ENCODE data around the gene RBM10. TPM values are rescaled to one million over a fixed set of nuclear protein-coding genes. Genes with fewer than 3 reads are reported as not detected.

RBM10 gene
- total and polyA plus RNA-seq, 2 donors (not counting 3 experiments of a cell fraction or from before 2014, with no cell fraction given), result 37.3 to 51.5 TPM

DNA sequence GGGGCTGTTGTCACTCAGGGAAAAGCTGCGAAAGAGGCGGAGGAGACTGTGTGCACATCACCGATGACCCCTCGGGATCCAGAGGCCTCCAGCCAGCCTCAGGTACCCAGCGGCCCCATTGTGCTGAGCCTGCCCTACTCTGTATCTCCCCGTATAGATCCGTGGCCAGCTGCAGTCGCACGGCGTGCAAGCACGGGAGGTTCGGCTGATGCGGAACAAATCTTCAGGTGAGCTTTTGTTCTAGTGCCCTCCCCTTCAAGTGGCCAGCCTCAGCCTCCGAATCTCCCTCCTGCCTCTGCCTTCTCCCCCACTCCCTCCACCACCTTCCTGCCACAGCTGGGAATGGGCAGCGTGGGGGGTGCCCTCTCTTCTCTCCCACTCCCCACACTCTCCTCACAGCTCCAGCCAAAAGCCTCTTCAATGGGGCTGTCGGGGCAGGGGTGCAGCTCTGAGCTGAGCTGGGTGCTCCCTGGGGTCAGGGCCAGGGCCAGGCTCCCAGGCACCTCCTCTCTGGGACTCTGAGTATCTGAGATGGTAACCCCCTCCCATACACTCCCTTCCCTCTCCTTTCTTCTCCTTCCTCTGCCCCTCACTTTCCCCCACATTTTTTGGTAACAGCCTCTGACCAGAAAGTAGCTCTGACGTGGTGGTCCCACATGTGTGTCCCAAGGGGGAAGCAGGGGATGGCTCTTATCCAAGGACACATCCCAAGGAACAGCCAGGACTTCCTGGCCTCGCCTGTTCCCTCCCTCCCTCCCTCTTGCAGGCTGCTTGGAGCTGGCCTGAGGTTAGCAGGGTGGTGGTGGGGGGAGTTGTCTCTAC, 28.2 kb downstream of the RBM10 start:
- Histone ChIP-seq H3K27ac (ENCODE audit: insufficient read depth, low read depth, low read length) (no peak overlapping the region), H3K4me2 (ENCODE audit: insufficient read depth, low read length) (no peak overlapping the region), H3K9me1 (replicated peaks; ENCODE audit: control insufficient read depth, extremely low read depth, insufficient read depth, low read length) (no peaks in the 10 kb centered on the region), H3K9ac (replicated peaks; ENCODE audit: extremely low read depth, insufficient read depth, low read length) (no peak overlapping the region), H3K36me3 (ENCODE audit: control insufficient read depth in 2 of 2, extremely low read depth in 1 of 2, insufficient read depth in 2 of 2, low read length in 2 of 2) (peaks cover 0 to 55% of the 10 kb centered on the region in 2 experiments), H3K79me2 (ENCODE audit: control insufficient read depth, insufficient read depth, low read length) (no peaks in the 10 kb centered on the region), H3K27me3 (ENCODE audit: control insufficient read depth in 2 of 2, insufficient read depth in 2 of 2, low read length in 2 of 2) (no peaks in the 10 kb centered on the region), H2AFZ (ENCODE audit: low read depth, low read length) (no peak overlapping the region), H4K20me1 (replicated peaks; ENCODE audit: control insufficient read depth, extremely low read depth, insufficient read depth, low read length) (no peaks in the 10 kb centered on the region), H3K9me3 (replicated peaks; ENCODE audit: control insufficient read depth, insufficient read depth, low read length) (no peaks in the 10 kb centered on the region), H3K4me3 (replicated peaks in 1 of 3; ENCODE audit: insufficient read depth in 1 of 3, low read depth in 1 of 3, low read length in 3 of 3) (no peak overlapping the region), H3K4me1 (ENCODE audit: control insufficient read depth, extremely low read depth, insufficient read depth, low read length) (no peaks in the 10 kb centered on the region)
- FAIRE-seq, result no peak
- intact Hi-C loops (cut with micrococcal nuclease), result no loop called here
- ChIA-PET POLR2A (no interaction called here), CTCF (no interaction called here)
- DNase-seq (ENCODE audit: low read depth, low spot score), result no peak
- TF ChIP-seq POLR2AphosphoS5 (IDR thresholded peaks at IDR 0.05; ENCODE audit: insufficient read depth, low read depth, low read length), result no peak
- TF ChIP-seq, protein P1, sequence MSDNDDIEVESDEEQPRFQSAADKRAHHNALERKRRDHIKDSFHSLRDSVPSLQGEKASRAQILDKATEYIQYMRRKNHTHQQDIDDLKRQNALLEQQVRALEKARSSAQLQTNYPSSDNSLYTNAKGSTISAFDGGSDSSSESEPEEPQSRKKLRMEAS (IDR thresholded peaks at IDR 0.05; ENCODE audit: insufficient read depth, insufficient read length), result no peak
- TF ChIP-seq POLR2A (IDR thresholded peaks at IDR 0.05; ENCODE audit: low read depth, low read length), result no peak
- TF ChIP-seq, protein P2, sequence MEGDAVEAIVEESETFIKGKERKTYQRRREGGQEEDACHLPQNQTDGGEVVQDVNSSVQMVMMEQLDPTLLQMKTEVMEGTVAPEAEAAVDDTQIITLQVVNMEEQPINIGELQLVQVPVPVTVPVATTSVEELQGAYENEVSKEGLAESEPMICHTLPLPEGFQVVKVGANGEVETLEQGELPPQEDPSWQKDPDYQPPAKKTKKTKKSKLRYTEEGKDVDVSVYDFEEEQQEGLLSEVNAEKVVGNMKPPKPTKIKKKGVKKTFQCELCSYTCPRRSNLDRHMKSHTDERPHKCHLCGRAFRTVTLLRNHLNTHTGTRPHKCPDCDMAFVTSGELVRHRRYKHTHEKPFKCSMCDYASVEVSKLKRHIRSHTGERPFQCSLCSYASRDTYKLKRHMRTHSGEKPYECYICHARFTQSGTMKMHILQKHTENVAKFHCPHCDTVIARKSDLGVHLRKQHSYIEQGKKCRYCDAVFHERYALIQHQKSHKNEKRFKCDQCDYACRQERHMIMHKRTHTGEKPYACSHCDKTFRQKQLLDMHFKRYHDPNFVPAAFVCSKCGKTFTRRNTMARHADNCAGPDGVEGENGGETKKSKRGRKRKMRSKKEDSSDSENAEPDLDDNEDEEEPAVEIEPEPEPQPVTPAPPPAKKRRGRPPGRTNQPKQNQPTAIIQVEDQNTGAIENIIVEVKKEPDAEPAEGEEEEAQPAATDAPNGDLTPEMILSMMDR (IDR thresholded peaks at IDR 0.05; ENCODE audit: extremely low read depth in 1 of 2, insufficient read depth in 1 of 2, low read depth in 1 of 2, low read length in 2 of 2), result no peak
- no peak for TF ChIP-seq MYC (IDR thresholded peaks at IDR 0.05; ENCODE audit: low read depth, low read length)
- no peak for TF ChIP-seq GATA2 (IDR thresholded peaks at IDR 0.05; ENCODE audit: insufficient read depth, insufficient read length, low read depth, low read length)
- no peak for TF ChIP-seq EZH2 (IDR thresholded peaks at IDR 0.05; ENCODE audit: borderline replicate concordance, low read depth, low read length, severe bottlenecking)
- TF ChIP-seq JUN (IDR thresholded peaks at IDR 0.05; ENCODE audit: borderline replicate concordance, insufficient read depth, insufficient read length, low read depth), result no peak
- no peak for TF ChIP-seq FOS (IDR thresholded peaks at IDR 0.05; ENCODE audit: borderline replicate concordance, insufficient read depth, low read length)
- no TSS peak for BruUV-seq (replicated peaks)
- dilution Hi-C loops (cut with MboI; ENCODE audit: extremely low pct_ligation_motif_present, low sequenced_read_pairs), result no loop called here

Data from endothelial cell of umbilical vein (primary cell).